HepG2 (cell line): Measurements from ENCODE around the gene CHEK2. TPM values are rescaled to one million over a fixed set of nuclear protein-coding genes. Genes with fewer than 3 reads are reported as not detected.

ENCODE experiments used
- ATAC-seq: fragments of 200-7000 bp; cut with Tn5 transposase; 3 replicates; pipeline ENCODE4 v1.9.1; 2020; ENCODE audit warnings: mild to moderate bottlenecking, moderate library complexity
- BruUV-seq: library from RNA; stranded (reverse); fragments of 400-500 nt; replicated peaks from 2 replicates; lab custom pipeline; 2021; lab: Mats Ljungman, UMichigan
- CTCF ChIA-PET: fragments of 300-600 bp; formaldehyde crosslinking; extraction: SDS; loops from one replicate; lab custom pipeline; 2021; ENCODE audit warnings: low total read pairs, inconsistent platforms, low intra/inter-chr PET ratio; lab: Yijun Ruan, JAX
- POLR2A ChIA-PET: fragments of 350-600 bp; sonication (Branson Sonifier 250); formaldehyde crosslinking; loops from one replicate; lab custom pipeline; 2020; ENCODE audit warnings: antibody characterized with exemption, inconsistent platforms; lab: Yijun Ruan, JAX
- DNase-seq: peaks from one replicate; pipeline ENCODE4 v3.0.0-alpha.2; 2015; ENCODE audit warnings: low spot score
- FAIRE-seq: peaks from 3 replicates; lab custom pipeline; 2011; peaks lifted over from hg19 to GRCh38; lab: Jason Lieb, UNC
- H2AFZ ChIP-seq: one replicate; pipeline ENCODE4 v1.6.1; 2011; ENCODE audit warnings: low read length, inconsistent platforms
- H3K27ac ChIP-seq: fragments of 300-600 bp; 3 replicates; pipeline ENCODE4 v1.8.0; 2011; ENCODE audit warnings: mixed run types, mild to moderate bottlenecking, mixed read lengths, low read length, inconsistent platforms; ENCODE audit not compliant: insufficient read depth; ENCODE audit errors: extremely low read length
- H3K27me3 ChIP-seq, 2 experiments: fragments of 200-600 bp in 1 of 2; 2 replicates in 1 of 2; 3 replicates in 1 of 2; pipeline versions ENCODE4 v1.6.0 to v1.8.0; 2011; ENCODE audit warnings: low read length in 2 of 2, mild to moderate bottlenecking in 2 of 2, moderate library complexity in 2 of 2, inconsistent platforms in 1 of 2; ENCODE audit not compliant: insufficient read depth in 2 of 2, control insufficient read depth in 1 of 2
- H3K36me3 ChIP-seq, 2 experiments: fragments of 200-600 bp in 1 of 2; replicated peaks in 1 of 2; 2 replicates in 1 of 2; 3 replicates in 1 of 2; pipeline versions ENCODE4 v1.5.1 to v1.8.0; 2011; ENCODE audit warnings: low read length in 2 of 2, inconsistent platforms in 1 of 2; ENCODE audit not compliant: insufficient read depth in 2 of 2, control insufficient read depth in 1 of 2
- H3K4me1 ChIP-seq: 2 replicates; pipeline ENCODE4 v1.5.1; 2012; ENCODE audit warnings: low read length, inconsistent platforms; ENCODE audit not compliant: insufficient read depth
- H3K4me2 ChIP-seq: 2 replicates; pipeline ENCODE4 v1.6.0; 2011; ENCODE audit warnings: low read depth, low read length, inconsistent platforms
- H3K4me3 ChIP-seq, 3 experiments: fragments of 200-600 bp in 1 of 3; sonication (generic), shearing (Covaris generic) in 1 of 3; replicated peaks in 1 of 3; 2 replicates each; pipeline ENCODE4 v1.5.1; 2011 to 2016; ENCODE audit warnings: low read length in 3 of 3, inconsistent platforms in 2 of 3, low read depth in 2 of 3, mild to moderate bottlenecking in 2 of 3, control low read depth in 1 of 3, mixed read lengths in 1 of 3; ENCODE audit not compliant: insufficient read depth in 1 of 3
- H3K79me2 ChIP-seq: one replicate; pipeline ENCODE4 v1.6.1; 2011; ENCODE audit warnings: low read length, inconsistent platforms; ENCODE audit not compliant: insufficient read depth
- H3K9ac ChIP-seq: 2 replicates; pipeline ENCODE4 v1.6.0; 2011; ENCODE audit warnings: mild to moderate bottlenecking, low read depth, low read length, inconsistent platforms; ENCODE audit not compliant: insufficient read depth
- H3K9me3 ChIP-seq: 2 replicates; pipeline ENCODE4 v1.5.1; 2012; ENCODE audit warnings: mild to moderate bottlenecking, low read length
- H4K20me1 ChIP-seq: 2 replicates; pipeline ENCODE4 v1.6.0; 2011; ENCODE audit warnings: inconsistent platforms, mild to moderate bottlenecking, low read length, moderate library complexity; ENCODE audit not compliant: insufficient read depth
- ATF3 ChIP-seq: sonication (generic); formaldehyde crosslinking; IDR thresholded peaks from 2 replicates; pipeline ENCODE4 v1.4.0; 2020; ENCODE audit warnings: missing genetic modification reagents
- KDM5A ChIP-seq: fragments of 200-600 bp; sonication (generic); IDR thresholded peaks from 2 replicates; pipeline ENCODE4 v1.7.0; 2018; ENCODE audit warnings: antibody characterized with exemption, mild to moderate bottlenecking, low read length, borderline replicate concordance
- ZBTB40 ChIP-seq, 2 experiments: fragments of 450-650 bp in 1 of 2; sonication (generic) in 1 of 2; formaldehyde crosslinking in 1 of 2; IDR thresholded peaks; 2 replicates each; pipeline versions ENCODE4 v1.6.1 to v1.8.0; 2016 to 2022; ENCODE audit warnings: antibody characterized with exemption in 1 of 2, mild to moderate bottlenecking in 1 of 2, missing genetic modification reagents in 1 of 2
- ZNF17 ChIP-seq: sonication (generic); formaldehyde crosslinking; IDR thresholded peaks from 2 replicates; pipeline ENCODE4 v1.5.0; 2020; ENCODE audit warnings: mild to moderate bottlenecking, missing genetic modification reagents
- ZNF280B ChIP-seq: sonication (generic); formaldehyde crosslinking; IDR thresholded peaks from 2 replicates; pipeline ENCODE4 v1.5.0; 2020; ENCODE audit warnings: missing genetic modification reagents, mild to moderate bottlenecking, borderline replicate concordance
- ZNF335 ChIP-seq: sonication (generic); formaldehyde crosslinking; IDR thresholded peaks from 2 replicates; pipeline ENCODE4 v1.4.0; 2020; ENCODE audit warnings: missing genetic modification reagents
- ZNF44 ChIP-seq: sonication (generic); formaldehyde crosslinking; IDR thresholded peaks from 2 replicates; pipeline ENCODE4 v1.5.1; 2020; ENCODE audit warnings: mild to moderate bottlenecking, missing genetic modification reagents
- ZNF512 ChIP-seq: sonication (generic); formaldehyde crosslinking; IDR thresholded peaks from 2 replicates; pipeline ENCODE4 v1.4.0; 2020; ENCODE audit warnings: mild to moderate bottlenecking, missing genetic modification reagents
- ZNF792 ChIP-seq: IDR thresholded peaks from 2 replicates; pipeline ENCODE4 v1.6.1; 2016
- ZSCAN30 ChIP-seq: sonication (generic); formaldehyde crosslinking; IDR thresholded peaks from 2 replicates; pipeline ENCODE4 v1.5.0; 2020; ENCODE audit warnings: mild to moderate bottlenecking, missing genetic modification reagents
- WGBS: methylation state at CpG from one replicate; pipeline ENCODE4 v1.1.6; 2017; ENCODE audit warnings: low lambda C conversion rate; 5-methylcytosine and 5-hydroxymethylcytosine counted together
- in situ Hi-C: cut with HindIII; loops from 2 replicates; pipeline ENCODE4 v1.10.0; 2017; ENCODE audit warnings: low pct_unique_long_range_greater_than_20kb; ENCODE audit not compliant: extremely low pct_ligation_motif_present
- intact Hi-C: fragments of 100-400 bp; cut with micrococcal nuclease; formaldehyde crosslinking; loops from one replicate; pipeline ENCODE4 v1.10.0; 2022; ENCODE audit not compliant: unreplicated experiment
- polyA plus RNA-seq, 8 experiments: library from polyadenylated mRNA; depleted of rRNA in 3 of 8; stranded (reverse) in 7 of 8; unstranded in 1 of 8; fragments of >200 nt; fragmentation: Illumina TruSeq in 4 of 8; extraction: Trizol in 4 of 8; gene quantifications; 2 replicates each; pipeline versions ENCODE4 v1.2.1 to v1.2.3, GENCODE V29; 2011 to 2016; ENCODE audit warnings: low read depth in 4 of 8, missing spikeins in 1 of 8, mixed read lengths in 1 of 8; ENCODE audit not compliant: insufficient read depth in 1 of 8
- total RNA-seq, 5 experiments: library from RNA; depleted of rRNA; stranded (reverse); fragments of >200 nt; fragmentation: Illumina TruSeq; extraction: Trizol; gene quantifications; 2 replicates each; pipeline ENCODE4 v1.2.3, GENCODE V29; 2016; ENCODE audit warnings: low read depth in 1 of 5

CHEK2 gene
- total and polyA plus RNA-seq, 2 of the 13 experiments (the other 11 are each of a cell fraction or from before 2014, with no cell fraction given), result 27.0 to 40.5 TPM

GRCh38 chr22:28743852-28744251 is 2.2 kb upstream of the CHEK2 start (continued):
- TF ChIP-seq ZBTB40 (IDR thresholded peaks at IDR 0.05), result no peak
- no peak for TF ChIP-seq ZBTB40 (CRISPR knock-in tag; IDR thresholded peaks at IDR 0.05)

- Histone ChIP-seq H4K20me1 (no peaks in the 10 kb centered on the region), H3K27ac (peak overlapping the region; percentile 79), H3K4me3 (peak overlapping the region; percentile 78 to 96 (median 92)), H3K79me2 (peaks cover 52% of the 10 kb centered on the region), H3K27me3 (no peaks in the 10 kb centered on the region), H3K9me3 (no peaks in the 10 kb centered on the region), H3K4me1 (peaks cover 82% of the 10 kb centered on the region), H3K9ac (peak overlapping the region; percentile 89), H3K36me3 (peaks cover 5 to 26% of the 10 kb centered on the region in 2 experiments), H3K4me2 (peak overlapping the region; percentile 88), H2AFZ (no peak overlapping the region)
- DNase-seq, result no peak
- POLR2A ChIA-PET, result interaction anchor here (2.3 kb wide), 1 partner anchor 63 kb away, joined by 5 read pairs; the partner anchor contains the start of gene TTC28
- no peak for FAIRE-seq
- BruUV-seq, result no TSS peak
- no peak for ATAC-seq
- intact Hi-C loops (loop anchor here (5.0 kb wide), 1 partner anchor 40 kb away; no protein-coding TSS in a partner anchor), in situ Hi-C loops (no loop called here)
- CTCF ChIA-PET, result no interaction called here
- WGBS, result 5% methylated on average over 10 of the region's 10 CpGs
- TF ChIP-seq ATF3 (CRISPR knock-in tag) (no peak), ZNF17 (CRISPR knock-in tag) (no peak), ZNF792 (CRISPR knock-in tag) (no peak), ZNF280B (CRISPR knock-in tag) (no peak), ZNF335 (no peak), ZNF512 (CRISPR knock-in tag) (no peak), ZNF44 (CRISPR knock-in tag) (no peak), KDM5A (no peak), ZSCAN30 (0 out of 2 replicates have a peak, but pooled peaks have one; percentile 5)
These were observed 942 bp upstream of the CHEK2 start for GRCh38 chr22:28742562-28742962.
